ENCODE measurements around the gene APOL1.

DNA sequence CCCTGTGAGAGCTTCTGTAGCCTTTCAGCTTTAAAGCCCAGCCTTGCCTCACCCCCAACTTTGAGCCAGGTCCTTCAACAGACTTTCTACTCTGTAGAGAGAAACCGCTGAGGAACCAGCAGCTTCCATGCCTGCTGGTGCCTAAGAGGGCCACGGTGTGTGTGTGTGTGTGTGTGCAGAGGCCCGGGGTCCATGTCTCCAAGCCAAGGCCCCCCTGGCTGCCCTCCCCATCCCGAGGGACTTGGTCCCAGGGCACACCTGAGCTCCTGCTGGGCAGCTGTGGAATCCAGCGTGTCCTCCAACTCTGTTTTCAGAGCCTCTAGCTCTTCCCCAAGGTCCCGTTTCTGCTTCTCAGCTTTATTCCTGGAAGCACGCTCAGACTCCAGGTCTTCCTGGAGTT lies 42.3 kb downstream of the APOL1 start:
- TF ChIP-seq POLR2A (IDR thresholded peaks at IDR 0.05; ENCODE audit: low read length) (no peak), GATA1 (IDR thresholded peaks at IDR 0.05; ENCODE audit: low read depth, low read length) (no peak)
